Measurements from ENCODE around the gene SCGB1D2.
"Not testable (repeated sequence)": the region's sequence is repeated elsewhere in the genome, so short reads cannot be mapped to it uniquely, and the experiment has no call there.

The SCGB1D2 gene

GRCh38 chr11:62242021-62242420, at the start of gene SCGB1D2:
Gene SCGB1D2, plus strand, starts transcription at chr11:62242239. Its CDS starts 69 bp downstream, at chr11:62242308.
- Mint-ChIP-seq H3K27ac (no peak within 1 kb of the TSS), H3K36me3 (no peaks in the 10 kb centered on the region), H3K4me3 (no peak within 1 kb of the TSS), H3K9me3 (ENCODE audit: low read depth) (no peaks in the 10 kb centered on the region), H3K27me3 (peaks cover 32% of the 10 kb centered on the region), H3K4me1 (ENCODE audit: low read depth) (no peaks in the 10 kb centered on the region)

- Mint-ChIP-seq H3K27me3 (peaks cover 27% of the 10 kb centered on the region), H3K36me3 (no peaks in the 10 kb centered on the region)
Observed at GRCh38 chr11:62193952-62194351, 48.1 kb upstream of the SCGB1D2 start.

GRCh38 chr11:62195010-62195409, 47.0 kb upstream of the SCGB1D2 start:
- H3K4me3 Mint-ChIP-seq; H3K27ac Mint-ChIP-seq; H3K36me3 Mint-ChIP-seq; H3K4me1 Mint-ChIP-seq (ENCODE audit: low read depth); H3K9me3 Mint-ChIP-seq (ENCODE audit: low read depth): not testable (repeated sequence)
- peaks cover 26% of the 10 kb centered on the region for H3K27me3 Mint-ChIP-seq

More at GRCh38 chr11:62193952-62194351, 48.1 kb upstream of the SCGB1D2 start:
- no peak overlapping the region for H3K27ac Mint-ChIP-seq
- H3K4me3 Mint-ChIP-seq, result no peak overlapping the region
- no peaks in the 10 kb centered on the region for H3K9me3 Mint-ChIP-seq (ENCODE audit: low read depth)
- H3K4me1 Mint-ChIP-seq (ENCODE audit: low read depth), result no peaks in the 10 kb centered on the region

- H3K4me3 Mint-ChIP-seq, result no peak overlapping the region
- H3K27me3 Mint-ChIP-seq, result peaks cover 23% of the 10 kb centered on the region
- H3K27ac Mint-ChIP-seq, result no peak overlapping the region
- no peaks in the 10 kb centered on the region for H3K36me3 Mint-ChIP-seq
- no peaks in the 10 kb centered on the region for H3K4me1 Mint-ChIP-seq (ENCODE audit: low read depth)
- H3K9me3 Mint-ChIP-seq (ENCODE audit: low read depth), result no peaks in the 10 kb centered on the region
Observed at GRCh38 chr11:62195945-62196344, 46.1 kb upstream of the SCGB1D2 start.

GRCh38 chr11:62197400-62197799, 44.6 kb upstream of the SCGB1D2 start:
- peaks cover 20% of the 10 kb centered on the region for H3K27me3 Mint-ChIP-seq
- not testable (repeated sequence) for H3K4me1 Mint-ChIP-seq (ENCODE audit: low read depth); H3K27ac Mint-ChIP-seq; H3K9me3 Mint-ChIP-seq (ENCODE audit: low read depth); H3K4me3 Mint-ChIP-seq; H3K36me3 Mint-ChIP-seq

- no peaks in the 10 kb centered on the region for H3K36me3 Mint-ChIP-seq
- H3K27me3 Mint-ChIP-seq, result peaks cover 6% of the 10 kb centered on the region
- no peaks in the 10 kb centered on the region for H3K4me1 Mint-ChIP-seq (ENCODE audit: low read depth)
- no peaks in the 10 kb centered on the region for H3K9me3 Mint-ChIP-seq (ENCODE audit: low read depth)
- no peak overlapping the region for H3K4me3 Mint-ChIP-seq
- H3K27ac Mint-ChIP-seq, result no peak overlapping the region
Observed at GRCh38 chr11:62201376-62201775, 40.7 kb upstream of the SCGB1D2 start.

GRCh38 chr11:62202910-62203309, 39.1 kb upstream of the SCGB1D2 start:
- Mint-ChIP-seq H3K27me3 (peaks cover 2% of the 10 kb centered on the region), H3K36me3 (no peaks in the 10 kb centered on the region), H3K9me3 (ENCODE audit: low read depth) (no peaks in the 10 kb centered on the region), H3K4me3 (no peak overlapping the region), H3K4me1 (ENCODE audit: low read depth) (no peaks in the 10 kb centered on the region), H3K27ac (no peak overlapping the region)

GRCh38 chr11:62204430-62204829, 37.6 kb upstream of the SCGB1D2 start:
- Mint-ChIP-seq H3K4me1 (ENCODE audit: low read depth) (no peaks in the 10 kb centered on the region), H3K27me3 (peaks cover 2% of the 10 kb centered on the region), H3K27ac (no peak overlapping the region), H3K9me3 (ENCODE audit: low read depth) (no peaks in the 10 kb centered on the region), H3K4me3 (no peak overlapping the region), H3K36me3 (no peaks in the 10 kb centered on the region)

- no peak overlapping the region for H3K4me3 Mint-ChIP-seq
- H3K9me3 Mint-ChIP-seq (ENCODE audit: low read depth), result no peaks in the 10 kb centered on the region
- H3K27me3 Mint-ChIP-seq, result peaks cover 2% of the 10 kb centered on the region
- no peaks in the 10 kb centered on the region for H3K36me3 Mint-ChIP-seq
- H3K27ac Mint-ChIP-seq, result no peak overlapping the region
- H3K4me1 Mint-ChIP-seq (ENCODE audit: low read depth), result no peaks in the 10 kb centered on the region
Observed at GRCh38 chr11:62205441-62205840, 36.6 kb upstream of the SCGB1D2 start.

- not testable (repeated sequence) for H3K4me1 Mint-ChIP-seq (ENCODE audit: low read depth); H3K27ac Mint-ChIP-seq; H3K27me3 Mint-ChIP-seq; H3K36me3 Mint-ChIP-seq; H3K4me3 Mint-ChIP-seq; H3K9me3 Mint-ChIP-seq (ENCODE audit: low read depth)
Observed at GRCh38 chr11:62206276-62207066, 35.6 kb upstream of the SCGB1D2 start.

- Mint-ChIP-seq H3K9me3 (ENCODE audit: low read depth) (no peaks in the 10 kb centered on the region), H3K4me1 (ENCODE audit: low read depth) (no peaks in the 10 kb centered on the region), H3K36me3 (no peaks in the 10 kb centered on the region), H3K27ac (no peak overlapping the region), H3K27me3 (peaks cover 5% of the 10 kb centered on the region), H3K4me3 (no peak overlapping the region)
Observed at GRCh38 chr11:62208785-62209144, 33.3 kb upstream of the SCGB1D2 start.

- H3K27ac Mint-ChIP-seq, result no peak overlapping the region
- H3K36me3 Mint-ChIP-seq, result peaks cover 6% of the 10 kb centered on the region
- peaks cover 6% of the 10 kb centered on the region for H3K27me3 Mint-ChIP-seq
Observed at GRCh38 chr11:62217191-62217748, 24.8 kb upstream of the SCGB1D2 start.

GRCh38 chr11:62221498-62221897, 20.5 kb upstream of the SCGB1D2 start:
- H3K27ac Mint-ChIP-seq, result no peak overlapping the region
- no peaks in the 10 kb centered on the region for H3K4me1 Mint-ChIP-seq (ENCODE audit: low read depth)
- peaks cover 23% of the 10 kb centered on the region for H3K9me3 Mint-ChIP-seq (ENCODE audit: low read depth)
- H3K4me3 Mint-ChIP-seq, result no peak overlapping the region
- peaks cover 5% of the 10 kb centered on the region for H3K27me3 Mint-ChIP-seq
- peaks cover 7% of the 10 kb centered on the region for H3K36me3 Mint-ChIP-seq

More at GRCh38 chr11:62217191-62217748, 24.8 kb upstream of the SCGB1D2 start:
- H3K4me3 Mint-ChIP-seq, result no peak overlapping the region
- peaks cover 6% of the 10 kb centered on the region for H3K9me3 Mint-ChIP-seq (ENCODE audit: low read depth)
- H3K4me1 Mint-ChIP-seq (ENCODE audit: low read depth), result no peaks in the 10 kb centered on the region

- H3K27ac Mint-ChIP-seq, result no peak overlapping the region
- H3K9me3 Mint-ChIP-seq (ENCODE audit: low read depth), result peaks cover 23% of the 10 kb centered on the region
- no peak overlapping the region for H3K4me3 Mint-ChIP-seq
- H3K27me3 Mint-ChIP-seq, result peaks cover 4% of the 10 kb centered on the region
- H3K36me3 Mint-ChIP-seq, result peaks cover 7% of the 10 kb centered on the region
- H3K4me1 Mint-ChIP-seq (ENCODE audit: low read depth), result no peaks in the 10 kb centered on the region
Observed at GRCh38 chr11:62223095-62223494, 18.9 kb upstream of the SCGB1D2 start.

- no peaks in the 10 kb centered on the region for H3K36me3 Mint-ChIP-seq
- no peak overlapping the region for H3K27ac Mint-ChIP-seq
- H3K4me3 Mint-ChIP-seq, result no peak overlapping the region
- H3K9me3 Mint-ChIP-seq (ENCODE audit: low read depth), result no peaks in the 10 kb centered on the region
- no peaks in the 10 kb centered on the region for H3K4me1 Mint-ChIP-seq (ENCODE audit: low read depth)
- H3K27me3 Mint-ChIP-seq, result peaks cover 28% of the 10 kb centered on the region
Observed at GRCh38 chr11:62233730-62234129, 8.3 kb upstream of the SCGB1D2 start.

GRCh38 chr11:62236187-62236586, 5.9 kb upstream of the SCGB1D2 start:
- H3K36me3 Mint-ChIP-seq, result no peaks in the 10 kb centered on the region
- no peak overlapping the region for H3K4me3 Mint-ChIP-seq
- H3K27ac Mint-ChIP-seq, result no peak overlapping the region
- no peaks in the 10 kb centered on the region for H3K9me3 Mint-ChIP-seq (ENCODE audit: low read depth)
- peaks cover 32% of the 10 kb centered on the region for H3K27me3 Mint-ChIP-seq
- H3K4me1 Mint-ChIP-seq (ENCODE audit: low read depth), result no peaks in the 10 kb centered on the region
